NCI-H748 (cell line): Measurements from ENCODE around the gene CPN2.

Experiments
- DNase-seq: peaks from one replicate; lab custom pipeline; 2025; ENCODE audit not compliant: unreplicated experiment; lab: John Stamatoyannopoulos, UW

The CPN2 gene

DNA sequence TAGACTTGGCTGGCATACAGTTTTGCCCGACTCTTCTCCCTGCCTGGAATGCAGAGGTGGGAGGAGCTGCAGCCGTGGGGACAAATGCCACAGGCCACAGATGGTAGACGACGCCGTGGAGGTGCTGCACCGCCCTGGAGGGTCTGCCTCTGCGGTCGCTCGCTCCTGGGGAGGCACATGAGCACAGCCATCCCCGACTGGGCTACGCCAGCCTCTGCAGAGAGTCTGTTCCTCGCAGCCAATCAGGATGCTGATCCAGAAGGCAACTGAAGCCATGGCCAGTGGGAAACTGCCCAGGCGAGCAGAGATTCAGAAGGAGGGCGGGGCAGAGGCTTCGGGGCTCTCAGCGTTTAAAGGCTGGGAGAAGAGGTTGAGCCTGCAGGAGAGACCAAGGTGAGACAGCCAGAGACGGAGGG, 30.3 kb upstream of the CPN2 start:
- no peak for DNase-seq

DNA sequence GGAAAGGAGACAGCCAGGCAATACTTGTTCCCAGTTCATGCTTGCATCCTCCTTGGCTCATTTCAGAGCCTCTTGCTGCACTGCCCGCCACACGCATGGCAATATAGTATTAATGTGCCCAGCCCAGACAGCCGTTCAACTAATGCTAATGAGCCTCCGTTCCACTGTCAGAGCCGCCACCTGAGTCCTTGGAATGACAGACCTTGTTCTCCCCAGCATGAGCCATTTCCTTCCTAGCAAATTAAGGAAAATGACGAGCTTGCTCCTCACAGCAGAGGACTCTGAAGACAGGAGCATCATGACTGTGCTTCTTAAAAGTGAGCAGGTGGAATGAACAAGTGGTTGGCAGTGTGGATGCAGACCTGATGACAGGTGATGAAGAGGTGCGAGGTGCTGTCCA, 29.2 kb upstream of the CPN2 start:
- peak; percentile 10 for DNase-seq

DNA sequence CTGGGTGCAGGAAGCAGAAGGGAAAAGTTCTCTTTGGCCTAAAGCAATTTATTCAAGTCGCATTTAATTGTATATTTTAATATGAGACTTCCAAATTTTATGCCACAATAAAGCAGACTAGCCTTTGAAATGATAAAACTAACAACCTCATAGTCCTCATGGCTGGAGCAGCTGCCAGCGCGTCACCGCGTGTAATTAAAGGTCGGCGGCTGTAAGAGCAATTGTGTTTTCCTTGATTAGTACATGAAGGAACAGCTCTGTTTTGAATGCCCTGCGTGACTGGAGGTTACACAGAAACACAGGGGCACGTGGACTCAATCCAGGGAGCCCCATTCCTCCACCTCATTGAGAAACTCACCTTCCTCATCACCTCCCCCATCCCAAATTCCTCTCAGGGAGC, 28.5 kb upstream of the CPN2 start:
- DNase-seq = peak; percentile 58

DNA sequence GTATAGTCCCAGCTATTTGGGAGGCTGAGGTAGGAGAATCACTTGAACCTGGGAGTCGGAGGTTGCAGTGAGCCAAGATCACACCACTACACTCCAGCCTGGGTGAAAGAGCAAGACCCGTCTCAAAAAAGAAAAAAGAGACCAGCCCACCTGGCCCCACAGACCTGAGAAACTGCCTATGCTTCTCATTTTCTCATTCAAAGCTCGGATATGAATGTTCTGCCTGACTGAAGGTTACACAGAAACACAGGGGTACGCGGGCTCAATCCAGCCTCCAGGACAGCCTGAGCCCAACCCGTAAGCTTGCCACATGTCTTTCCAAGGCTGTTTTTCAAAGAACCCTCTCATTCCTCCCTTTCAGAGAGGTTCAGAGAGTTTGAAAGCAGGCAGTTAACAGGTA, 28.1 kb upstream of the CPN2 start:
- DNase-seq = no peak

DNA sequence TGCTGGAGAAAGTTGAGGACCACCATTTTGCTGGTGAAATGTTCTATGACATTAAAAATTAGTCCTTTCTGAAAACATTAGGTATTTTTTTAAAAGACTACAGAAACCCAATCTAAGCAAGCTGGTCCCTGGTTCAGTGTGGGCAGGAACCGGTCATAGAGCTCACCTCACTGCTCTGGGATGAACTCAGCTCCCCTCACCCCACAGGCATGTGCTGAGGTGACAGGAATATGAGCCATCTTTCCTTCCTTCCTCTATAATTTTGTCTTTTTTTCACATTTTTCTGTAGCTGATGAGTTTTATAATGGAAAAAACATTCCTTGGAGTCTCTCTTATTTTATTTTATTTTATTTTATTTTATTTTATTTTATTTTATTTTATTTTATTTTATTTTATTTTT, 26.6 kb upstream of the CPN2 start:
- no peak for DNase-seq

DNA sequence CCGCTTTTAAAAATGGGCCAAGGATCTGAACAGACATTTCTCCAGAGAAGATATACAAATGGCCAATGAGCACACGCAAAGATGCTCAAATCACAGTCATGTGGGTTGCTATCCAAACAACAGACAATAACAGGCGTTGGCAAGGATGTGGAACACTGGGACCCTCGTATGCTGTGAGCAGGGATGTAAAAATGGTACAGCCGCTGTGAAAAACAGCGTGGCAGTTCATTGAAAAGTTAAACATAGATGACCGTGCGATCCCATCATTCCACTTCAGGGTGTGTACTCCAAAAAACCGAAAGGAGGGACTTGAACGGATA, 25.1 kb upstream of the CPN2 start:
- DNase-seq = peak; percentile 3

DNA sequence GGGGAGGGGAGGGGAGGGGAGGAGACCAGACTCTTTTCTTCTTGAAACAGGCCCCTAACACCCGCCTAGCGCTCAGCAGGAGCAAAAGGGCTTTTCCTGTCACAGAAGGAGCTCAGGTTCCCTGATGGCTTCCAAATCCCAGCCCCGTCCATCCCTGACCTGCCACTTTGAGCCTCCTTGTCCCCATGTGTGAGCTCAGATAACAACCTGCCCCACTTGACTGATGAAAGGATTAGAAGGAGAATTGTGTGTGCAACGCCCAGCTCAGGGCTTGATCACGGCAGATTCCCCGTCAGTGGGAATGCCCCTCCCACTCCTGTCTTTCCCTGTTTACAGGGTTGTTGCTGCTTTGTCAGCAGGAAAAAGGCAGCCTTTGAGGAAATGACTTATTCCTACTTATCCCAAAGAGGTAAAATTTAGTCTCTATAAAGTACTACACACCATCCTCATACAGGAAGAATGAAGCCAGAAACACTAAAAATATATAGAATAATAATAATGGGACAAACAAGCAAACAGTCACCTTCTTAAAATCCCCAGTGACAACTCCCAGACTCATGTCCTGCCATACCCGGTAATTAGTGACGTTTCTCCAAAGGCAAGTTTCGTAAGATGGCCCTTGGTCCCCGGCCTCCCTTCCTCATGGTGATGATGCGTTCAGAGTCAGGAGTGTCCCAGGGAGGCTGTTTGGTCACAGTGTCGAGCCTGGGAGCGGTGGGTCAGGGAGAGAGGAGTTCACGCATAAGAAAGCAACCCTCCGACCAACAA, 24.5 kb upstream of the CPN2 start:
- DNase-seq = peak; percentile 53

DNA sequence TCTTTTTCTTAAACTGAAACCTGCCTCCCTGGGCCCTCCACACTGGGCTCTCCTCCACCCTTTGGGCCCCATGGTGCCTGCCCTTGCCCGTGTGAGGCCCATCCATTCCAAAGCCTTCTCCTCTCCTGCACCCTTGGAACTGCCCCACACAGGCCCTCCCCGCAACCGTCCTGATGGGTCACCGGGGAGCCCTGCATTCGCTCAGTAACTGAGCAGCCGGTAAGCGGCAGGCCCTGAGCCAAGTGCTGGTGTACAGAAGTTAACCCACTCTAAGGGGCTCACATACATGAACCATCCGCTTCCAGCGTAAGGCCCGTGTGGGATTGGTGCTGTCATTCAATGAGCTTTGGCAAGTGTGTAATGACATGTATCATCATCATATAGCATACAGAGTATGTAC, 23.8 kb upstream of the CPN2 start:
- no peak for DNase-seq

DNA sequence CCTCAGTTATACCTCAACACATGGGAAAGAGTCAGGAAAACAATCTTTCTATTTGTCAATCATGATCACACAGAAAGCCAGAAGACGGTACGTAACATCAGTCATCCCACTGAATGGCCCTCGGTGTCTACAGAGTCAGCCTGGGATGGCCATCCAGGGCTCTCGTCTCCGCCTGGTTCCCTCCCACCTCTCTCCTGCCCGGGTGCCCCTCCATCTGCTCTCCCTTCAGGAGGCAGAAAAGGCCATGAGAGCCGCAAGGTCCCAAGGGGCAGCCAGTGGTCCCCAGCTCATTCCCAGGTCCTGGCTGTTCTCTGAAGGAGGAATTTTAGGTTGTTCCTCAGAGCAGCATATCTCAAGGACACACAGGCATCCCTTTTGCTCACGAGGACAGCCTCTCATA, 22.8 kb upstream of the CPN2 start:
- DNase-seq = no peak

DNA sequence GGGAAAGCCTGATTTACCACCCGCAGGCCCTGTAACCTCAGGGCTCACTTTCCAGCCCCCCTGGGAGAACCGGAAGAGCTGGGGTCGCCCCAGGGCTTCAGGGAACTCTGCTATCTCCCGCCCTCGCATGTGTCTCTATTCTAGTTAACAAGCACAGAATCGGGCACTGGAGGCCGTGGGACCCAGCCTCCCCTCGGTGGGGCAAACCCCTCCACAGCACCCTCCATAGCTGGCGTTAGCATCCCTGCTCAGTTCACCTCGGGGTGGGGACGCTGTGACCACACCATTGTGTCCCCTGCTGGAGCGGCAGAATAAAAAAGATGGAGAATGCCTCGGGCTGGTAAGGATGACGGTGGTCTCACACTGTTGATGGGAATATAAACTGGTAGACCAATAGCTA, 21.9 kb upstream of the CPN2 start:
- DNase-seq = no peak

DNA sequence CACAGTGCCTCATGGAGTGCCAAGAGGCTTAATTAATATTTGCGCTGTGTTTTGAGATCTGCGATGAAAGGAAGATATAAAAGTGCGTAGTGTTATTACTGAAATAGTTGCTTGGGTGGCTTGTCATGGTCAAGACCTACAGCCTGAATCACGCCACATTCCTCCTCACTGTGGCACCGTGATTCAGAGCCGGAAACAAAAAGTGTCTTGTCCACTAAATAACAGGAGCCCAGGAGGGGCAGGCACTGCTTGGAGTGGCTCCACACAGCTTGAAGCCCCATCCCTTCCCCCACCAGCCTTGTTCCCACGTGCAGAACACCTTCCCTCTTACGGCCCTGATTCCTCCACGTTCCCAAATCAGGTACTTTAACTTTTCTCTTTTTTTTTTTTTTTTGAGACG, 19.6 kb upstream of the CPN2 start:
- no peak for DNase-seq

DNA sequence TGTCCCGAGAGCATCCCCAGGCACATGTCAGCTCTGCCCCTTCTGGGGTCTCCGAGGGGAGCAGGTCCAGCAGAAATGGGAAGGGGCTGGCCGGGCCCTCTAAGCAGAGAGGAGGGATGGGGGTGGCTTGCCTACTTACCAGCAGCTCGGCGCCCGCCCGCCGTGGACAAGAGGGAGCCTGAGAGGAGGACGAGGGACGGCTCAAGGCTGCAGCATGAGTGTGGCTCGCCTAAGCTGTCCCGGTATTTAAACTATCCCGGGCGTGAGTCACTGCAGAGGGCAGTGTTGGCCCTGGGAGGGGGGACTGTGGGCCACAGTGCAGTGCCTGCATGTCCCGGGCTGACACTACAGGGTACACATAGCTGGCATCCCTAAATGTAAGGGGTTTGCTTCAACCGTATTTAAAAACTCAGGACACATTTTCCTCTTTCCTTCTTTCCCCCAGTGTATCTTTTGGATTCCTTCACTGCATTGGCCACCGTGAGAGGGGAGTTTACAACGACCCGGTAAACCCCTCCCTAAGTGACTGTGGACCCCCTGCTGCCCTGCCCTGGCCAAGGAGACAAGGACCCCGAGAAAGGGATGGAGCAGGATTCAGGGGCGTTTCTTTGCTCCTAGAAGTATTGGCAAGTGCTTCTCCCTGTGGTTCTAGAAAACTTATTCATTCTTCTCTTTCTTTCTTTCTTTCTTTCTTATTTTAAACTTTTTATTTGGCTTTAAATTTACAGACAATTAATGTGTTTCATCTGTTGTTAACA, 18.6 kb upstream of the CPN2 start, which contains the start of gene LRRC15:
LRRC15 (minus strand) TSS at position 222 of the 758 bp plus-strand sequence. CDS start 8,700 bp downstream, outside the sequence.
- no peak for DNase-seq

DNA sequence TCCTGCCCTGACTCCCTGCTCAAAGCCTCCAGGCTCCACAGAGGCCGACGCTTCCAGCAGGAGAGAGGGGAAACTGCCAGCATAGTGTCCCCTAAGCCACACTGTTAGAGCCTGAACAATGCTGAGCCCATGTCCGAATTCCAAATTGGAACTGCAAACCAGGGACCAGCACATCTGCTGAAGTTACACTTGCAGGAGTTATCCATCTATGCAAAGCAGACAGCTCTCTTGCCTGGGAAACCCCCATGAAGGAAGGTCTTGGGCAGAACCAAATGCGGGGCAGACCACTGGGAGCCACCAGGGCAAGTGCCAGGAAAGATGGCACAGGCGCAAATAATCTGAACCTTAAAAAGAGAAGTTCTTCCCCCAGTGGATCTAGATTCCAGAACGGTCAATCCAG, 17.8 kb upstream of the CPN2 start:
- DNase-seq = no peak

DNA sequence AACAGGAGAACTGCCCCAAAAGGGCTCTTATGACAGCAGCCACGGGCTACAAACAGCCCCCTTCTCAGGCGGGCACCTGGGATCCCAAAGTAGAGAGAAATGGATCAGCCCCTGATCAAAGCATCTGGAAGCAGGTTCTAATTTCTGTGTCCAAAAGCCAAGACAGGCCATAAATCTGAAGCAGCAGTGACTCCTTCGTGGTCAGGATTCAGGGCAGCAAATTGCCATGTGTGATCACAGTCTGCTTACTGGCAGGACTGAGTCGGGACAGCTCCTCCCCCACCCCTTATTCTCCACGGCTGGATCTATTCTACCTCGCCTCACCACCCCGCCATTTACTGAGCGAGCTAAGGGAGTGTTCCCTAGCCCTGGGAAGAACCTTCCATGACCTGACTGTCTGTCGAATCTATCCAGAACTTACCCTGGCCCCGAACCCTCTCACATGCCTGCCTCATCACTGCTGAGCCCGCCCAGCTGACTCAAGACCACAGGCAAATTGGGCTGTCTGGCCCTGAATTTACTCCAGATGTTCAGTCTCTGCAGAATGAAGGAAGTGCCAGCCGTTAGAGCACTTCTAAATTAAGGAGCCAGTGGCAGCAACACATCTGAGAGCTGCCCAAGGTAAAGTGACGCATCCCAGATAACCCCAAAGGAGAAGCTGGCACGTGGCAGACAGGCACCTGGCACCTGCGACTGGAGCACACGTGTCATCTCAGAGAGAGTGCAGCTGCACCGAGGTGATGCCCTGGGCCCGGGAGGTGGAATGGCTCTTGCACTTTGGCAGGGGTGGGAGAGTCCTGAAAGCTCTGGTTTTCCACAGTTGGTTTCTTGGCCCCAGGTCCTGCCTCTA, 17.1 kb upstream of the CPN2 start:
- DNase-seq = no peak

DNA sequence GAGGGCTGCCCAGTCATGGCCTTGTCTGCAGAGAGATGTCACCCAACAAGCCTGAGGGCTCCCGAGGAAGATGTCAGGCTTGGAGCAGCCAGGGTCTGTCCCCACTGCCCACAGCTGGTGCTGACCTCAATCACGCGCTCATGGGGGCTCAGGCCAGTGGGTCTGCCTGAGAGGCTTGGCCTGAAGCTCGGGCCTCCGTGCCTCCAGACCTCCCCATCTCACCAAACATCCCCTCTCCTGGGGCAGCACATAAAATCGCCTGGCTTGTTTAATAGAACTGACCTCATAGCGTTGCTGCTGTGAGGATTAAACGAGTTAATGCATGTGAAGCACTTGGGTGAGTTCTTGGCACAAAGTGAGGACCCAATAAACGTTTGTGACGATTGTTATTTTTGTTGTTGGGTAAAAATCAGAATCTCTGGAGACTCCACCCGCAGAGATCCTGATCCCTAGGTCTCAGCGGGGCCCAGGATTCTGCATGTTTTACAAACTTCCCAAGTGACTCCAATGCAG, 14.9 kb upstream of the CPN2 start:
- DNase-seq = no peak

DNA sequence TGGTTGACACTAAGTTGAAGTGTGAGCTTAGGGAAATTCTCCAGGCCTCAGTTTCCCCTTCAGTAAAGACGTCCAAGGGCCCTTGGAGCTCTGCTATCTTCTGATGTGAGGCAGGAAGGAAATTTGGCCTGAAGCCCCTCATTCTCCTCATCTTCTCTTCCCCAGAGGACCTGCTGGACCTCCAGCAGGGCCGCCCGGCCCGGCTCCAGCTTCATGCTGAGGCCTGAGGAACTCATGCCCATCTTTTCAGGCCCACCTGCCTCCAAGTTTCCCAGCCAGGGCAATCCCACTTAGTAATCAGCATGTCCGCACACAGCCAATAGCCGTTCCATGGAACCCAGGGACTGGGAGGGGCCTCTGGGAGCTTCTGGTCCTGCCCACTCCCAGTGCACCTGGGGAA, 14.4 kb upstream of the CPN2 start:
- DNase-seq = no peak

DNA sequence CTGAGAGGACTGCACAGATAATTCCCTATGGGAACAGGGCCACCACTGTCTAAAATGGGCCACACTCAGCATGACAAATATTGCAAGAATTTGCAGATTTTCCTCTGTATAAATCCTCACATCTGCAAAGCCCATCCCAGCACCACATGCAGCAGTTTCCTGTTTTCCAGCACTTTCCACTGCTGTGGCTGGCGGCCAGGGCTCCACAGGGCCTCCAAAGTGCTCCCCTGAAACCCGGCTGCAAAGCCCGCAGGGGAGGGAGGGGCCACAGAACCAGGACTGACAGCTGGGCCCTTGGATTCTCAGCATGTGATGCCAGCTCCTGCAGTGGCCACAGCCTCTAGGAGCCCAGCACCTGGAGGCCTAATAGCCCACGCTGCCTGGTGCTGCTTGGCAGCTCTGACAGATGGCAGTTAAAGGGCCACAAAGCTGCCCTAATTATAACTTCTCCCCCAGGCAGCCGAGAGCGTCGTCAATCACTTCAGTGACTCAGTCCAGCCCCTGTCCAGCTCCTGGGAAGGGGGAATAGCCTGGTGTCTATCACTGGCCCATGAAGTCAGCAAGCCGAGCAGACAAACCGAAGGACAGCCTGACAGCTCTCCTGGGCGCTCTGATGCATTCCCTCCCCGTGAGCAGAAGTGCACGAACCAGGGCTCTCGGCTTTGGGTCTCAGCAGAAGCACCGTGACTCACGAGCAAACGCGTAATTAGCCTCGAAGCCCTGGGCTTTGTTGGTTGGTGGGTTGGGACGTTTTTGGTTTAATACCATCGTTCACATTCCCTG, 13.7 kb upstream of the CPN2 start:
- DNase-seq = peak; percentile 3

DNA sequence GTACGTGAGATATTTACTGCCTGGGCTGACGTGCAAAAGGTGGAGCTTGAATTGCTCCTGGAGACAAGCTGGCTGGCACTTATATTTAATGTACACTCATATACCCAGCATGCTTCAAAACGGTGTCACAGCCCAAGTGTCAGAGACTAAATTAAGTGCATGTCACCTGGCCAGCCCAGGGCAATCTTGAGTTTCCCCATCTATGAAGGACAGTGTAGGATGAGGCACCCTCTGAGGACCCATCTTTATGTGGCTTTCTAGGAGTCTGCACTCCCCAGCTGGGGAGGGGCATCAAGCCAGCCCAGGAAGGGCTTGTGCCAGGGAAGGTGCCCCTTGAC, 13.2 kb upstream of the CPN2 start:
- DNase-seq = no peak

DNA sequence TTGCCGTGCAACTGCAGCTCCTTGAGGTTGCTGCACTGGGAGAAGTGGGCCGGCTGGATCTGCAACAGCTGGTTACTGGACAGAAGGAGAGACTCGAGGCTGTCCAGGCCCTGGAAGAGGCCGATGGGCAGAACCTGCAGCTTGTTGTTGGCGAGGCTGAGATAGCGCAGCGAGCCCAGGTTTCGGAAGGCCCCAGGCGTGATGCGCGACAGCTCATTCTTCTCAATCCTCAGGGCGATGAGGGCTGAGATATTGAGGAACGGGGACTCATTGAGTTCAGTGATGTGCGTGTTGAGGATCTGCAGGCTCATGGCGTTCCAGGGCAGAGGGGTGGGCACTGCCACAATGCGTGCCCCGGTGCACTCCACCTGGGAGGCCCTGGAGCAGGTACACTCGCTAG, 9.4 kb upstream of the CPN2 start:
- DNase-seq = no peak

DNA sequence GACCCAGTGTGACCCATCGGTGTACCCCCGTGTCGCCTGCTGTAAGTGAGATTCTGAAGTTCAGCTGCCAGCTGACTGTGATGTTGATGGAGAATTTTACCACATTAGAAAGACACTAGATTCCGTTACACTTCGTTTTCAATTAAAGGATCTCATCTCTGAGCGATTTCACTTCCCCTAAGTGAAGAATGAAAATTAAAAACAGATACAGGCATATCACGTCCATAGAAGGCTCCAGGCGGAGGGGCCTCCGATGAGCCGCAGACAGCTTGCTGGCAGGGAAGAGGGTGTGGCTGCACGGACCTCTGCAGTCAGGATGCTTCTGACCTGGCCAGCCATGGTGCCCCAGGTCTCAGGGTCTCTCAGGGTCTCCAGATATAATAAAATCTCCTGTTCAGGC, 6.6 kb upstream of the CPN2 start:
- no peak for DNase-seq

DNA sequence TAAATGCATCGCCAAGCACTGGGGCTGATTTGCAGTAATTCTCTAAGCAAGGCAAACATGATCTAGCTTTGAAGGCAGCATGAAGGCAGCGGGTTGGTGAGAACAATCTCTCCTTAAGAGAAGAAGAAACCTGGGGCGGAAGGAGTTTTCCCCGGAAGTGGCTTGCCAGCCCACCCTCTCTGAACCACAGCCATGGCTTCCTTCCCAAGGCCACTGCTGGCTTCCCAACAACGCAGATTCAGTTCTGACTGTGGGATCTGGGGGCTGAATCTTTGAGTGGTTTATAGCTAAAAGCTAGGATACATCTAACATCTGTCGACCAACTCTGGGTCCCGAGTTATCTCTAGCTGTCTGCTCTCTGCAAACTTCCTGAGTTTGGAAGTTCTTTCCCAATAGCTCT, 4.3 kb upstream of the CPN2 start:
- no peak for DNase-seq
